Hepatic stellate cell (primary cell): Measurements from ENCODE around the gene KIF17.

Experiments
- DNase-seq: peaks from one replicate; pipeline ENCODE4 v3.0.0; 2011; ENCODE audit warnings: low spot score

KIF17 gene

GRCh38 chr1:20660847-20661206, 57.0 kb downstream of the KIF17 start:
- no peak for DNase-seq

DNA sequence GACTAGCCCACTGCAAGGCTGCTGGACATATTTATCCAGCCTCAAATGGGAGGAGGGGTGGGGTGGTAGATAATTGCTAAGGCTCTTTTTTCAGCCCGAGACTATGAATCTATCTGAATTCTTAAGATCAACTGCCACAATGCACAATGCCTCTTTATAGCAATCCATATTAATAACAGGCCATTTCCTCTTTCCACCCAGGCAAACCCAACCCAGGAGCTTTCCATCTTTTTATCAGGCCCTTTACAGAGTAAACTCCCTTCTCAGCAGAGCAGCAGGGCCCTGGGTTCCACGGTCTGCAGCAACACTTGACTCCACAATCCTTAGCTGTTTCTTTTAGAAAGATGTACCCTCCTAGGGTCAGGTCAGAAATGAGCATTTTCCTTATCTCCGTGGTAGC, 57.4 kb downstream of the KIF17 start:
- no peak for DNase-seq

DNA sequence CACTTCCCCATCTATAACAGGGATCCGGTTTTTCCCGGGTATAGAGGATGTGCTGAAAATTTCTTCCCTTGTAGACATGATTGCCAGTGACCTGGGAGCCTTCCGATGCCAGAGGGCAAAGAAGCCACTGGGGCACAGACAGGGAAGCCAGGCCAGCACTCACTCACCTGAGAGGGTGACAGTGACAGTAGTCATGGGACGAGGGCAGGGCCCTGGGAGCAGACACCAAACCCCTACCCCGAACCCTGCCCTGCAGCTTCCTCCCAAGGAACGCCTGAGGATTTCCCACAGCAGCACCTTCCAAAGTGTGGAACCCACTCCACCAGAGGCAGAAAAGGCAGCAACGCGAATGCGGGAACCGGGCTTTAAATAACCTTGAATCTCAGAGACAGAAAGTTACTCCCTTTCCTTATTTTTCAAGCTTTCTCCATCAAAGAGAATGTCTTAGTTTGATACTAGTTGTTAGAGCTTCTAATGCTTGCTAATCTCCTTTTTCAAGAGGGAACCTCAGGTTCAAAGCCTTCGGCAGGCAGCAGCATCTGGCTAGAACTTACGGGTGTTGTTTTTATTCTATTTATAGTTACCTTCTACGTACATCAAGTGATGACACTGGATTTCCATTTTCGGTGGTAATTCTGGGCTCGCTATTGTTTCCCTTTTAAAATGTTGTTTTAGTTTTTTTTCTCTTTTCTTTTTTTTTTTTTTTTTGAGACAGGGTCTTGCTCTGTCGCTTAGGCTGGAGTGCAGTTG, 59.5 kb downstream of the KIF17 start:
- no peak for DNase-seq

DNA sequence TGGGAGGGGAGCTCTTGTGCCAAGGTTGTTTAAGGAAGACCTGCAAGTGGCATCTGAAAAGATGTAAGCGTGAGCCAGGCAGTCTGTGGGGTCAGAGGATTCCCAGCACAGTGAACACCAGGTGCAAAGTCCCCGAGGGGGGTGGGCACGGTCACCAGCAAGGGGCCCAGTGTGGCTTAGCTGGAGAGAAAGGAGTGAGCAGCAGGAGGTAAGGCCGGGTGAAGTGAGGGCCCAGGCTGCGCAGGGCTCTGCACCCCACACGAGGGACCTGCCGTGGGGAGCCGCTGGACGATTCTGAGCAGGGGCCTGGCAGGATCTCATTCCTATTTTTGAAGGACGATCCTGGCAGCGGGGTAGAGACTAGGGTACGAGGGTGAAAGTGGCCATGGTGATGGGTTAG, 60.8 kb downstream of the KIF17 start:
- DNase-seq: no peak

GRCh38 chr1:20654104-20654690, 63.6 kb downstream of the KIF17 start:
- no peak for DNase-seq

DNA sequence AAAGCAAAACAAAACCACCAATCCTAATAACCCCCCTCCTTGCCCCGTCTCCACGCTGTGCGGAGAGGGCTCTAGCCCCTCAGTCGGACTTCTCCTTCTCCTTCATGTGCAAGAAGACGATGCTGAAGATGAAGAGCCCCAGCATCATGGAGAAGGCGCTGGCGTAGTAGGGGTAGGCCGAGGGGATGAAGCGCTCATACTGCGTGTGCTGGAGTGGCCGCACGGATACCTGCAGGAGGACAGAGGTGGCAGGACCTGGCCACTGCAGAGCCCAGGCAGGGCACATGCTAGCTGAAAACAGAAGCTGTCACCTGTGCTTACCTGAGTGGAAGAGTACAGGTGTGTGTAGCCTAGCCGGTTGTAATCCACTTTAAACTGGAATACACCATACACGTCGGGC, 65.5 kb downstream of the KIF17 start:
- no peak for DNase-seq

- no peak for DNase-seq
Observed at GRCh38 chr1:20648946-20649345, 68.9 kb downstream of the KIF17 start.

- DNase-seq: no peak
Observed at GRCh38 chr1:20648438-20648837, 69.4 kb downstream of the KIF17 start.

GRCh38 chr1:20645414-20645813, 72.4 kb downstream of the KIF17 start:
- DNase-seq: no peak

GRCh38 chr1:20644416-20644815, 73.4 kb downstream of the KIF17 start:
- no peak for DNase-seq

DNA sequence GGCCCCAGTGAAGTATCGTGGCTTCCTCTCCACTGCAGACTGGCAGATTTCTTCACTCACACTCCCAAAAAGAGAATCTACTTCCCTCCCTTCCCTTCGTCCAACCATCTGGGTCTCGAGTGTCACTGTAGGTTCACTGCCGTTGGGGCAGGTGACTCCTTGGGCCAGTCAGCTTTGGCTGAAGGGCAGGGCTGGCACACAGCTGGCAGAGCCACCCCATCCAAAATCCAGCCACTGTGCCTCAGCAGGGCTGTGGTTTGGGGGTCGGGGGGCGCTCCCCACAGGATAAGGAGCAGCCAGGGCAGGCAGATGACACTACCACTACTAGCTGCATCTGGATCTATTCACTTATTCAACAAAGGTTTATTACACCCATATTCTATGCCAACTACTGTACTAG, 74.7 kb downstream of the KIF17 start:
- DNase-seq: no peak

DNA sequence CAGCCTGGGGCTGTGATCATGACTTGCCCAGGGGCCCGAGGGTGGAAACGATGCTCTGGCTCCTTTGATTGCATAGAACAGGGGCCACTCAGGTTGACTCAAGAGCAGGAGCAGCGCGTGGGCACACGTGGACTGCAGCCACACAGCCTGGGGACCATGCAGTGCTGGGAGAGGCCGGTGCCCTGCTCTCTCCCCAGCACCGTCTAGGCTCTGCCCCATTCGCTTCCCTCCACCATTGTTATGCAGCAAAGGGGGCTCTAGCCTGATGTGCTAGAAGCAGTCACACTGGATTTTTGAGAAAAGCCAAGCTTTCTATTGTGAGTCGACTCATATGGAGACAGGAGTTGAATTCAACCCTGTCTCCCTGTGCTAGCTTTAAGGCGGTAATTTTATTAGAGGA, 75.8 kb downstream of the KIF17 start:
- no peak for DNase-seq

GRCh38 chr1:20640183-20640597, 77.6 kb downstream of the KIF17 start:
- DNase-seq: peak; percentile 74

DNA sequence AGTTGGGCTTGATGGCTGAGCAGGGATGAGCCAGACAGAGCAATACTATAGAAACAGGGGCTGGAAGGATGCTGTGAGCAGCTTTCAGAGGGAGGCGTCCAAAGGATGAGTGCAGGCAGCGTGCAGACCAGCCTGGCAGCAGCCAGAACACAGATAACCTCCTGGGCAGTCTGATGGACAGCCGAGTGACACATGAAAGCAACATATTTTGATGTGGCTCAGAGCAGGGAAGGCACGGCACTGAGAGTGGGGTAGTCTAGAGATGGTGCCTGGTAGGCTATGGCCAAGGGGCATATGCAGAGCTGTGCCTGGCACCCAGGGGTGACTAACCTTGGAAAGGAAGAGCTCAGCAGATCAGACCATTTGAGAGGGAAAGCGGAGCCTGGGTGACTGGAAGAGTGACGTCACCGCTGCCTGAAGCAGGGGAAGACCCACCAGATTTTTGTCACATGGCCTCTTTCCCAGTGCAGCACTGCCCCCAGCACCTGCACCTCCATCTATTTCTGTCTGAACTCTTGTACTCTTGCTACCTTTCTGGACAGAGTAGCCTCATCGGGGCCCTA, 80.9 kb downstream of the KIF17 start:
- DNase-seq: no peak

- DNase-seq: peak; percentile 48
Observed at GRCh38 chr1:20634594-20635084, 83.2 kb downstream of the KIF17 start.

DNA sequence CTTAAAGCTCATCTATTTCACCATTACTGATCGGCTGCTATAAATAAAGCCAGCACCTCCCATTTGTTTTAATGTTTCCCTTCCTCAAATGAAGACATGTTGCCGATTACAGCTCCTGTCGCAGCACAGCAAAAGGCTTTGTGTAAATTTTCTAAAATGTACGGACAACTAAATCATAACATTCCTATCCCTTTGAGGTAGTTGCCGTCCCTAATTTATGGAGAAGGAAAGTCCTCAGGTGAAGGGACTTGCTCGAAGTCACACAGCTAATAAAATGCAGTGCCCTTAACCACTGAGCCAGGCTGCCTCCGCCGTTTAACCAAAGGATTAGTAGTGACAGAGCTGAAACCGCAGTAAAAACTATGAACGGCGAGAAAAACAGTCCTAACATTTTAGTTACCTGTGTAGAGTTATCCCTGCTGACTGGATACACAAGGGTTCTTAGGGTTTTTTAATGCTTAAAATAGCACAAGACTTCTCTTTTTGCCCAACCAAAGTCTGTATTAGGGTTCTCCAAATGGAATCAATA, 83.7 kb downstream of the KIF17 start:
- no peak for DNase-seq

DNA sequence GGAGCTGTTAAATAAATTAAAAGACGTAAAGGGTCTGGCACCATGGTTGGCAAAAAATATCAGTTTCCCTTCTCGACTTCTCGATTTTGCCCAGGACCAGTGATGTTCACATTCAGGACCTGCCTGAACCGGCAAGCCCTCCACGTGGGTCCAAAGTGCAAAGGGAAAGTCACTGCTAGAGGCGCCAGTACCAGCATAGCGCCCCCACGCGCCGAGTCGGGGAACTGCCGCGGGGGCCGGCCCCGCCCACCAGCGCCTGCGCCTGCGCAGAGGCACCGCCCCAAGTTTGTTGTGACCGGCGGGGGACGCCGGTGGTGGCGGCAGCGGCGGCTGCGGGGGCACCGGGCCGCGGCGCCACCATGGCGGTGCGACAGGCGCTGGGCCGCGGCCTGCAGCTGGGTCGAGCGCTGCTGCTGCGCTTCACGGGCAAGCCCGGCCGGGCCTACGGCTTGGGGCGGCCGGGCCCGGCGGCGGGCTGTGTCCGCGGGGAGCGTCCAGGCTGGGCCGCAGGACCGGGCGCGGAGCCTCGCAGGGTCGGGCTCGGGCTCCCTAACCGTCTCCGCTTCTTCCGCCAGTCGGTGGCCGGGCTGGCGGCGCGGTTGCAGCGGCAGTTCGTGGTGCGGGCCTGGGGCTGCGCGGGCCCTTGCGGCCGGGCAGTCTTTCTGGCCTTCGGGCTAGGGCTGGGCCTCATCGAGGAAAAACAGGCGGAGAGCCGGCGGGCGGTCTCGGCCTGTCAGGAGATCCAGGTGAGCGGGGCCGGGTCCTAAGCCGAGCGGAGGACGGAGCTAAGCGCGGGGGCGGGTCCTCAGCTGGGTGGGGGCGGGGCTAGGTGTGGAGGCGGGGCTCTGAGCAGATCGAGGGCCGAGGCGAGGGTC, 84.4 kb downstream of the KIF17 start, which contains the start of gene PINK1:
Gene PINK1 (plus strand): TSS at position 269 of the 875 bp plus-strand sequence. CDS start 91 bp downstream, at position 360.
- peak; percentile 84 for DNase-seq

GRCh38 chr1:20632386-20632785, 85.4 kb downstream of the KIF17 start:
- no peak for DNase-seq

DNA sequence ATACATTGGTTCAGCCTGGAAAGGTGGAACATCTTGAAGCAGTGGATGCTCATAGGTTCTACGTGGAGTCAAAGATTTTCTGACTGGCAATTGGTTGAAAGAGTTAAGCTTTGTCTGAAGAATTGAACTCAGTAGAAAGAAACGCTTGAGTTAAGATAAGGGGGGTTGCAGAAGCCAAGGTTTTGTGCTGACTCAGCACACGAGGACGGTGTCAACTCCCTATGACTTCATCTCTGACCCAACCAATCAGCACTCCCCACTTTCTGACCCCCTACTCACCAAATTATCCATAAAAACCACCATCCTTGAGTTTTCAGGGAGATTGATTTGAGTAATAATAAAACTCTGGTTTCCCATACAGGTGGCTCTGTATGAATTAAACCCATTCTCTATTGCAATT, 87.1 kb downstream of the KIF17 start:
- no peak for DNase-seq

- no peak for DNase-seq
Observed at GRCh38 chr1:20626524-20626923, 91.3 kb downstream of the KIF17 start.

- DNase-seq: no peak
Observed at GRCh38 chr1:20626098-20626427, 91.7 kb downstream of the KIF17 start.
